Esophagus muscularis mucosa (tissue), 3 donors: ENCODE measurements around the gene ANO3.
"Not testable (repeated sequence)": the region's sequence is repeated elsewhere in the genome, so short reads cannot be mapped to it uniquely, and the experiment has no call there.

Experiments used
- CTCF ChIP-seq, 3 experiments: fragments of 200-600 bp in 2 of 3; fragments of 450-650 bp in 1 of 3; sonication (generic) in 2 of 3; IDR thresholded peaks; one replicate each; pipeline ENCODE4 v1.5.1; 2017 to 2019; ENCODE audit warnings: antibody characterized with exemption in 3 of 3, mild to moderate bottlenecking in 2 of 3, moderate library complexity in 1 of 3
- POLR2A ChIP-seq: fragments of 450-650 bp; IDR thresholded peaks from one replicate; pipeline ENCODE4 v1.6.1; 2017; ENCODE audit warnings: antibody characterized with exemption, moderate library complexity, mild to moderate bottlenecking, low read depth
- POLR2AphosphoS5 ChIP-seq, 2 donors: sonication (generic); formaldehyde crosslinking; IDR thresholded peaks; one replicate each; pipeline ENCODE4 v1.6.1; 2017; ENCODE audit warnings: antibody characterized with exemption in 2 of 2

- TF ChIP-seq CTCF (IDR thresholded peaks at IDR 0.05); POLR2A; POLR2AphosphoS5 (IDR thresholded peaks at IDR 0.05): not testable (repeated sequence)
Observed at GRCh38 chr11:26595207-26595865, 263.4 kb downstream of the ANO3 start.
